Limb (tissue), 2 donors: ENCODE data around the gene HHATL.

Source experiments
- DNase-seq, 2 donors: peaks; one replicate each; pipeline ENCODE4 v3.0.0-alpha.2; 2016; ENCODE audit errors: extremely low spot score in 2 of 2

The HHATL gene

DNA sequence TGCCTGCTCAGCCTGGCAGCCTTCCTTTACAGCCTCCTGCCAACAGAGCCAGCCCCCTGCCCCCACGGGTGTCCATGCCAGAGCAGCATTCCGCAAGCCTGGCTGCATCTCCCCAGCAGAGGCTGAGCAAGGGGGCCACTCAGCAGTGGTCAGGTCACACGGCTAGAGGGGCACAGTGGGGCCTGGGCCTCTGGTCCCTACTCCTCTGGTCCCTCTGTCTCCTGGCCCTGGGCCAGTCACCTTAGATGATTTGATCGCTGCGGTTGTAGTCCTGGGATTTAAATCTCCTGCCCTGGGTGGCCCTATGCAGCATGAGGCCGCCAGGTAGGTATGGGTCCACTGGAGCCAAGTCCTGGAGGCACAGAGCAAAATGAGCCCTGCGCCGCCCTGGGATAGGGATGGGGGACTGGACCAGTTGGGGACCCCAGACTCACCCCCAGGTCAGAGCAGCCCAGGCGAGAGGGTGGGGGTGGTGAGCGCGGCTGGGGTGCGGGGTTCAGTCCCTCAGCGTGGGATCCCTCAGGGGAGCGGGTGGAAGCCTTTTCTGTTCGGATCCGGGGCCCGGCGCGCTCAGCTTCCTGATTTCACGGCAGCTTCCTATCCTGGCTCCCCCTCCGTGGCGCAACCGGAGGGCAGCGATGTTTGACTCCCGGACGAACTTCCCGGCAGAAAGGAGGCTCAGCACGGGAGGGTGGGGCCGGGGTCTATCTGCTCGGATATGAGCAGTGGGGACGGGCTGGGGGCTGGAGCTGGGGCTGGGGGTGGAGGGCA is 48.9 kb downstream of the HHATL start, which contains the start of gene ZBTB47:
Gene ZBTB47, plus strand, starts transcription at position 138 of the 771 bp plus-strand sequence. CDS start 4,659 bp downstream, outside the sequence.
- peak in 1 of 2 donors; percentile 56 for DNase-seq

DNA sequence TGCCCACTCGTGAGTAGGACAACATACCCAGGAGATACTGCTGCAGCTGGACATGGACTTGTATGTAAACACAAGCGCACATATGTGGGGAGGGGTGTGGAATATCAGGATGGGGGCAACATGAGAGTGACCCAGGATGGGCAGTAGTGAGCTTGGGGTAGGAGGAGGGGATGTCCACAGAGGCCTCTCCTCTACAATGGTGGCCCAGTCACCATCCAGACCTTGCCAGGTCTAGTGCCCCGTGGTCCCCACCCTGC is 49.4 kb downstream of the HHATL start:
- DNase-seq = peak in 1 of 2 donors; percentile 45

DNA sequence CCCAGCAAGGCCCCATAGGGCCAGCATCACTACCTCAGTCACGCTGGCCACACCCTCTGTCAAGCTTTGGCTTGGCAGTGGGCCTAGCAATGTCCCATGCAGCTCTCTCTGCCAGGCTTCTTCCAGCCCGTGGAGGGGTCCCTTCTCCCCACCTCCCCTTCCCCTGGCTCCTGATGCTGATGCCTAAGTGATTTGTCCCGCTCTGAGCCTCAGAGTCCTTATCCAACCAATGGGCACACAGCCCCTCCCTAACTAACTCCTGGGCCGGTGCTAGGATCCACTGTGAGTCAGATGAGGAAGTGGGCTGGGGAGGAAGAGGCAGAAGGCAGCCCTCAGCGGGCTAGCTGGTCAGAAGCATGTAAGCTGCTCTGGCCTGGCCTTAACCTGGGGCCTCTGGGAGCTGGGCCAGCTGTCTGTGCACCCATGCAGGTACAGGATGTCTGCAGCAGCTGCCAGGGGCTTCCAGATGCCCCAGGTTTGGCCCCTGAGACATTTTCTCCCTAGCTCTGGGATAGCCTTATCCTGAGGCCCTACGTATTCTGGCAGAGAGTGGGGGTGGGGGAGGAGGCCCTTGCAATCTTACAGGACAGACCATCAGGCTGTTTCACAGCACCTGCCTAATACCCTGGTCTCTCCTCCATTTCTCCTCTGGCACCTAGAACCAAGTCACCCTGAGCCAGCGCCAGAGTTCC is 49.8 kb downstream of the HHATL start:
- no peak for DNase-seq

DNA sequence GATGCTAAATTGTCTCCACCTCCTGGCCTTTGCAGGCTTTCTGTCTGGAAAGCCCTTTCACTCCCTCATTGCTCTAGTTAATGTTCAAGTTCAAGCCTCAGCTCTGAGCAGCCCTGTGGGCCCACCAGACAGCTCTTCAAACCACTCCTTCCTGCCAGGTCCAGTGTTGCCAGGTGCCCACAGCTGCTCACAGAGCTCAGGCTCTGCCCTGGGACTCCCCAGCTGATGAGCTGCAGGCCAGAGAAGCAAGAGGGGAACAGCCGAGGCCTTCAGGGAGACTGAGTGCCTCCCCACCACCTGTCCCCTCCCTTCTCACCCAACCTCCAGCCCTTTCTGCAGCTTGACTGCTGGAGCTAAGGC is 50.4 kb downstream of the HHATL start:
- DNase-seq = no peak

DNA sequence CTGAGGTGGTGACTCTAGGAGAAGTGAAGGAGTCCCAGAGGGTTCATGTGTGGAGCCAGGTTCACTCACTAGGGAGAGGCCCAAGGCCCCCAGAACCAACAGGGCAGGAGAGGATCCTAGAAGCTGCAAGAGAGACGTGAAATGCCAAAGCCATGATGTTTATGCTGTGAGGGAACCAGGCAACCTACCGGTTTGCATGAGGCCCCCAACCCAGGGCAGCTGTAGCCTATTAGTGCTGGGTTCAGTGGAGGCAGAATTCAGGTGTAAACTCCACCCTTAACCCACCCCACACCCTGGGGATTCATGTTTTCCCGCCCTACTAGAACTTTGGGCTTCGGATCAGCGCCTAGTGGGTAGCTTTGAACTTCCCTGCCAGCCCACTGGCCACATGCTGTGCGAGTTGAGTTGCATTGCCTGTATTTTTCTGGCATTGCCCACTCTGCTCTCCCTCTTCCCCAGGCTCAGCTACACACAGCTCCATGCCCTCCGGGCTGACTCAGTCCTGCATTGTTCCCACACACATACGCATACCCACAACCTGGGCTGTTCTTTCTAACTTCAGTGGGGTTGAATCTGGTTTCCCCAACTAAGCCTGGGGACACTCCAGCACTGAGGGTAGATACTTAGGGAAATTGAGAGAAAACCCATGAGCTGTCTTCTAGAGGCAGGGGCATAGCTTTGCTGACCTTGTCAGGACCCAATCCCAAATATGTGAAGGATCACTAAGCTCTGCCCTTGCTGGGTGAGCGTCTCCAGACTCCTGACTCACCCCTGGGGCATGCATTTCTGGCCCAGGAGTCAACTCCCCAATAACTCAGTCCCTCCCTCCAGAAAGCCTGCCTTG is 51.1 kb downstream of the HHATL start:
- DNase-seq = no peak

DNA sequence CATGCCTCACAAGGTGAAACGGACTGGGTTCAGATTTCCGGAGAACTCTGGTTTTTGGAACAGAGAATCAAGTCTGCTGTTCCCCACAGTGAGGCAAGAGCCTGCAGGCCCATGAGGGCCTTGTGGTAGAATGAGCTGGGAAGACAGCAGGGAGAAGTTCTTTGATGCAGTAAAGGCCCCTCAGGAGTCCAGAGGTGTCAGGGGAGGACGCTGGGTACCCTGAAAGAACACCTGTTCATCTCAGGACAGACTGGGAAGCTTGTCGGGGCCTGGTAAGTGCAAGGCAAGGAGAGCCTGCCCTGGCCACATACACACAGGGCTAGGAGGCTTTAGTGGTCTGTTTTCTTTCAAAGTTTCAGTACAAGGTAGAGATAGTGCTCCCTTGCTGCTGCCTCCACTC is 52.8 kb downstream of the HHATL start:
- no peak for DNase-seq

DNA sequence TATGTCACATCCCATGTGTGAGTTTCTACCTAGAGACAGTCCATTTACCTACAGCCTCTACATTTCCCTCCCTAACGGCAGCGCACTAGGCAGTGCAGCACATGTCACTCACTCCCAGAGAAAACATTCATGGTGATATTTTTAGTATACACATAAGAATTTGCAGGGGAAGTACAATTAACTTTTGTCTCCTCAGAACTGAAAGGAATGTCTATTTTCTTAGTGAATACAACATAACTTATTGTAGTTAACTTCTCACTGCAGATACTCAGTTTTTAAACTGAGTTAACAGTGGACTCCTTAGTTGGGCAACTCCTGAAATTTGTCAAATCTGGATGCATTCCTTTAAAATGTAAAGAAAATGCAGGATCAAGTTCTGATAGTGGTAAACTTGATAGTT is 53.6 kb downstream of the HHATL start:
- no peak for DNase-seq

DNA sequence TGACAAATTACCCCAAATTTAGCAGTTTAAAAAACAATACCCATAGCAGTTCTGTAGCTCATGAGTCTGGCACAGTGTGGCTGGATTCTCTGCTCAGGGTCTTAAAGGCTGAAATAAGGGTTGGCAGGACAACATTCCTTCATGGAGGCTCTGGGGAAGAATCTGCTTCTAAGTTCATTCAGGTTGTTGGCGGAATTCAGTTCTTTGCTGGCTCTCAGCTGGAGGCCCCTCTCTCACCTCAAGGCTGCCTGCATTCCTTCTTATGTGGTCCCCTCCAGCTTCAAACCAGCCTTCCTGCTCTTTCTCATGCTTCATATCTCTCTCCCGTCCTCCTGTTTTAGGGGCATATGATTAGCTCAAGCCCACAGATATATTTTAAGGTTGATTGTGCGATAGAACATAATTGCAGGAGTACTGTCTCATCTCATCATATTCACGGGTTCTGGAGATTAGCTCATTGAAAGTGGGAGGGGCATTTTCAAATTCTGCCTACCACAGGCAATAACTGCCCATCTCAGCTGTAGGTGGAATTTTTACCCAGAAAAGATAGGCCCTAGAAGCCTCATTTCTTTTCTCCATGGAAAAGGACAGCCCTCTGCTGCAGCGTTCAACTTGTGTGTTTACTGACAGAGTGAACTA is 54.7 kb downstream of the HHATL start:
- DNase-seq = no peak
